HFF-Myc (cell line): ENCODE data around the gene SLX4.

ENCODE experiments used
- DNase-seq: peaks from one replicate; pipeline ENCODE4 v3.0.0-alpha.2; 2011; ENCODE audit warnings: low read depth; ENCODE audit errors: extremely low read depth
- H3K4me3 ChIP-seq: replicated peaks from 2 replicates; pipeline ENCODE4 v1.5.1; 2011; ENCODE audit warnings: low read depth, mild to moderate bottlenecking, control low read depth, low read length
- CTCF ChIP-seq: IDR thresholded peaks from 2 replicates; pipeline ENCODE4 v1.5.1; 2012; ENCODE audit warnings: mild to moderate bottlenecking, low read depth, low read length, control low read depth; ENCODE audit errors: missing control alignments

SLX4 gene

GRCh38 chr16:3580686-3581085 lies 30.7 kb downstream of the SLX4 start:
- TF ChIP-seq CTCF: no peak
- H3K4me3 ChIP-seq: no peak overlapping the region
- no peak for DNase-seq

GRCh38 chr16:3580251-3580651 lies 31.2 kb downstream of the SLX4 start:
- no peak for TF ChIP-seq CTCF
- DNase-seq: no peak
- no peak overlapping the region for H3K4me3 ChIP-seq

GRCh38 chr16:3579776-3580175 lies 31.6 kb downstream of the SLX4 start:
- no peak overlapping the region for H3K4me3 ChIP-seq
- DNase-seq: no peak

DNA sequence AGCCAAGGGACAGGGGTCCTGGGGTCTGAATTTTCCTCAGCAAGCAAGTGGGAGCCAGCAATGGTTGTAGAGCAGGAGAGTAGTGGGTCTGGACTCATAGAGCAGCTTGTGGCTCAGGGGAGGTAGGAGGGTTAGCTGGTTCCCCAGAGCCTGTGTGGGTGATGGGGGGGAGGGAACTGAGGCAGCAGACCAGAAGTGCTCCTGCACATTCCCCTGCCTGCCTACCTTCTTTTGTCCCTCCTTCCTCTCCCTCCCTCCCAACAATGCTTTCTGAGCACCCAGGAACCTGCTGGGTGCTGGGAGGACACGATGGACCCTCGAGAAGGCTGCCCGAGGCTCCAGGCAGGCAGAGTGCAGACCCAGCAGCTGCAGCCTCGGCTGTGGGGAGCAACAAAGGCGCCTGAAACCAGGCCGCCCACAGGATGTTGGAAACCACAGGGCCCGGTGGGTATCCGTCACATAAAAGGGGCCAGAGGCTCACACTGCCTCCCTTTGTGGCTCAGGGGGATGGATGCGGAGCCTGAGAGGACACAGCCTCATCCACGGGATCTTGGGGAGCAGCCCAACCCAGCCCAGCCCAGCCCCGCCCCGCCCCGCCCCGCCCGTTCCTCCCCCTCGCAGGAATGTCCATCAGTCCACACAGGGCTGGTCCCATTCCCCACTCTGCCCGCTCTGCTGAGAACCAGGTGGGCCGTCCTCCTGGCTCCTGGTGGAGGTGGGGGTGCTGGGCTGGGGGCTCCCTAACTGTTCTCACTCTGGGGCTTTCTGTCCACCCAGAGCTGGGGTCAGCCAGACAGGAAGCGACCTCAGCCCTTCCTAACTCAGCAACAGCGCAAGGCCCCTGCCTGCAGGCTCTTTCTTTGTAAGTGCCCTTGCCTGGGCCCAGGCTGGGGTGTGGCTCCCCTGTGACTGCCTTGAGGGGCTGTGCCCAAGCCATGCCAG lies 32.5 kb downstream of the SLX4 start:
- TF ChIP-seq CTCF: no peak
- H3K4me3 ChIP-seq: no peak overlapping the region
- no peak for DNase-seq

More at GRCh38 chr16:3579776-3580175, 31.6 kb downstream of the SLX4 start:
- TF ChIP-seq CTCF: no peak

GRCh38 chr16:3578121-3578520 lies 33.3 kb downstream of the SLX4 start:
- no peak for DNase-seq
- no peak overlapping the region for H3K4me3 ChIP-seq
- no peak for TF ChIP-seq CTCF

GRCh38 chr16:3577302-3577752 lies 34.1 kb downstream of the SLX4 start, which contains the start of gene NLRC3:
Gene NLRC3 (minus strand): TSS chr16:3577403. CDS start chr16:3565036, 12,367 bp downstream.
- no peak for DNase-seq
- no peak within 1 kb of the TSS for H3K4me3 ChIP-seq
- no peak for TF ChIP-seq CTCF
